Suprapubic skin (tissue), 4 donors: Measurements from ENCODE around the gene PPP1R14C.

ENCODE experiments used
- EP300 ChIP-seq: sonication (generic); formaldehyde crosslinking; IDR thresholded peaks from one replicate; pipeline ENCODE4 v1.6.1; 2017; ENCODE audit warnings: antibody characterized with exemption
- POLR2A ChIP-seq, 2 donors: fragments of 450-650 bp; IDR thresholded peaks; one replicate each; pipeline ENCODE4 v1.6.1; 2017; ENCODE audit warnings: antibody characterized with exemption in 2 of 2, mild to moderate bottlenecking in 2 of 2, moderate library complexity in 2 of 2
- POLR2AphosphoS5 ChIP-seq, 3 donors: sonication (generic); formaldehyde crosslinking; IDR thresholded peaks; one replicate each; pipeline ENCODE4 v1.6.1; 2017; ENCODE audit warnings: antibody characterized with exemption in 3 of 3
- TF ChIP-seq, protein P1 (sequence below), 2 donors: fragments of 200-600 bp in 1 of 2; fragments of 450-650 bp in 1 of 2; sonication (generic) in 1 of 2; IDR thresholded peaks; one replicate each; pipeline ENCODE4 v1.5.1; 2016 to 2019; ENCODE audit warnings: antibody characterized with exemption in 2 of 2, mild to moderate bottlenecking in 1 of 2, moderate library complexity in 1 of 2

DNA sequence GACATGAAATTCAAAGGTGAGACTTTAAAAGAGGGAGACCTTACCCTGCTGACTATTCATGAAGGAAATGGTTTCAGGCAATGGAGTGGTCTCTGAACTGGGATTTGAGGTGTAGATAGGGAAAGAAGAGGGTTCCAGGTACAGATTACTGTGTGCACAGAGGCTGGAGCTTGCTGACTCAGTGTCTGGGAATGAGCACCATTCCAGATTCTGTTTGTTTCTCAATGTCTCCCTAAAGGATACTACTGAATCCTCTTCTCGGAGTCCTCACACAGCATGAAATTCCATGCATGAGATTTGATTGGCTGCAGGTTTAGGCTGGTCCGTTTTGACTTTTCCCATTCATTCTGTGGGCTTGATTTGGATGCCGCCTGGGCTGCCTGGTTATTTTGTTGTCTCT is 49.0 kb downstream of the PPP1R14C start:
- TF ChIP-seq POLR2A (IDR thresholded peaks at IDR 0.05) (no peak), POLR2AphosphoS5 (IDR thresholded peaks at IDR 0.05) (no peak), EP300 (no peak)
- TF ChIP-seq, protein P1, sequence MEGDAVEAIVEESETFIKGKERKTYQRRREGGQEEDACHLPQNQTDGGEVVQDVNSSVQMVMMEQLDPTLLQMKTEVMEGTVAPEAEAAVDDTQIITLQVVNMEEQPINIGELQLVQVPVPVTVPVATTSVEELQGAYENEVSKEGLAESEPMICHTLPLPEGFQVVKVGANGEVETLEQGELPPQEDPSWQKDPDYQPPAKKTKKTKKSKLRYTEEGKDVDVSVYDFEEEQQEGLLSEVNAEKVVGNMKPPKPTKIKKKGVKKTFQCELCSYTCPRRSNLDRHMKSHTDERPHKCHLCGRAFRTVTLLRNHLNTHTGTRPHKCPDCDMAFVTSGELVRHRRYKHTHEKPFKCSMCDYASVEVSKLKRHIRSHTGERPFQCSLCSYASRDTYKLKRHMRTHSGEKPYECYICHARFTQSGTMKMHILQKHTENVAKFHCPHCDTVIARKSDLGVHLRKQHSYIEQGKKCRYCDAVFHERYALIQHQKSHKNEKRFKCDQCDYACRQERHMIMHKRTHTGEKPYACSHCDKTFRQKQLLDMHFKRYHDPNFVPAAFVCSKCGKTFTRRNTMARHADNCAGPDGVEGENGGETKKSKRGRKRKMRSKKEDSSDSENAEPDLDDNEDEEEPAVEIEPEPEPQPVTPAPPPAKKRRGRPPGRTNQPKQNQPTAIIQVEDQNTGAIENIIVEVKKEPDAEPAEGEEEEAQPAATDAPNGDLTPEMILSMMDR (IDR thresholded peaks at IDR 0.05), result no peak
